HCT116 (cell line): ENCODE measurements around the gene IFITM1. TPM values are rescaled to one million over a fixed set of nuclear protein-coding genes. Genes with fewer than 3 reads are reported as not detected.

Experiments
- ATAC-seq: fragments of 200-7000 bp; cut with Tn5 transposase; 2 replicates; pipeline ENCODE4 v1.9.1; 2020; ENCODE audit warnings: mild to moderate bottlenecking, moderate library complexity
- BruUV-seq: library from RNA; stranded (reverse); fragments of 400-500 nt; replicated peaks from 2 replicates; lab custom pipeline; 2021; lab: Mats Ljungman, UMichigan
- CTCF ChIA-PET: fragments of 300-600 bp; sonication (Branson Sonifier 250); formaldehyde crosslinking; loops from one replicate; lab custom pipeline; 2021; ENCODE audit warnings: antibody characterized with exemption; lab: Charles Lee
- POLR2A ChIA-PET: fragments of 300-600, 350-600 bp; sonication (Branson Sonifier 250); formaldehyde crosslinking; loops from one replicate; lab custom pipeline; 2021; ENCODE audit warnings: antibody characterized with exemption; lab: Charles Lee
- RAD21 ChIA-PET, 2 experiments: fragments of 300-600 bp; sonication (Branson Sonifier 250); formaldehyde crosslinking; loops; one replicate each; lab custom pipeline; 2023; ENCODE audit warnings: low total read pairs in 2 of 2; ENCODE audit not compliant: uncharacterized antibody in 2 of 2, unreplicated experiment in 2 of 2, low non-redundant PET in 1 of 2; lab: Charles Lee
- DNase-seq: peaks from one replicate; pipeline ENCODE4 v3.0.0-alpha.2; 2010; ENCODE audit warnings: low read depth, low spot score
- H2AFZ ChIP-seq: fragments of 200-600 bp; shearing (Covaris generic), sonication (generic); 2 replicates; pipeline ENCODE4 v1.6.1; 2017; ENCODE audit warnings: low read depth, mixed run types, mixed read lengths, antibody characterized with exemption, low read length; ENCODE audit not compliant: poor library complexity, severe bottlenecking
- H3K27ac ChIP-seq: 2 replicates; pipeline ENCODE4 v1.5.1; 2012; ENCODE audit warnings: low read depth, low read length
- H3K27me3 ChIP-seq: fragments of 200-600 bp; sonication (generic); 2 replicates; pipeline ENCODE4 v1.6.1; 2016; ENCODE audit warnings: mixed run types, low read length, mixed read lengths; ENCODE audit not compliant: insufficient read depth
- H3K36me3 ChIP-seq, 2 experiments: fragments of 200-500 bp in 1 of 2; fragments of 200-600 bp in 1 of 2; sonication (Bioruptor generic) in 1 of 2; sonication (generic) in 1 of 2; 2 replicates each; pipeline versions ENCODE4 v1.5.1 to v1.6.1; 2014 to 2016; ENCODE audit warnings: low read length in 2 of 2, inconsistent platforms in 1 of 2, mixed read lengths in 1 of 2, mixed run types in 1 of 2; ENCODE audit not compliant: insufficient read depth in 2 of 2, control insufficient read depth in 1 of 2
- H3K4me1 ChIP-seq, 2 experiments: fragments of 200-600 bp in 1 of 2; sonication (generic) in 1 of 2; 2 replicates each; pipeline versions ENCODE4 v1.5.1 to v1.6.1; 2012 to 2017; ENCODE audit warnings: low read length in 2 of 2, inconsistent platforms in 1 of 2, mild to moderate bottlenecking in 1 of 2, mixed read lengths in 1 of 2, mixed run types in 1 of 2, moderate library complexity in 1 of 2; ENCODE audit not compliant: insufficient read depth in 2 of 2, control insufficient read depth in 1 of 2
- H3K4me2 ChIP-seq: fragments of 200-600 bp; sonication (generic); 2 replicates; pipeline ENCODE4 v1.6.1; 2017; ENCODE audit warnings: mixed run types, low read length, mixed read lengths
- H3K4me3 ChIP-seq, 2 experiments: fragments of 200-600 bp in 1 of 2; sonication (generic) in 1 of 2; replicated peaks in 1 of 2; 2 replicates each; pipeline ENCODE4 v1.5.1; 2011 to 2016; ENCODE audit warnings: low read length in 2 of 2, control low read depth in 1 of 2, low read depth in 1 of 2, mild to moderate bottlenecking in 1 of 2, mixed read lengths in 1 of 2, mixed run types in 1 of 2
- H3K79me2 ChIP-seq: fragments of 200-600 bp; sonication (generic); 2 replicates; pipeline ENCODE4 v1.6.1; 2017; ENCODE audit warnings: mild to moderate bottlenecking, mixed run types, low read length, moderate library complexity, mixed read lengths; ENCODE audit not compliant: insufficient read depth
- H3K9ac ChIP-seq: fragments of 200-600 bp; sonication (generic); 2 replicates; pipeline ENCODE4 v1.6.1; 2016; ENCODE audit warnings: low read length, mixed read lengths
- H3K9me2 ChIP-seq: fragments of 200-600 bp; sonication (generic), shearing (Covaris generic); 2 replicates; pipeline ENCODE4 v1.6.1; 2017; ENCODE audit warnings: mixed run types, mild to moderate bottlenecking, moderate library complexity; ENCODE audit not compliant: insufficient read depth
- H3K9me3 ChIP-seq, 2 experiments: fragments of 200-500 bp in 1 of 2; fragments of 200-600 bp in 1 of 2; sonication (Bioruptor generic) in 1 of 2; sonication (generic) in 1 of 2; 2 replicates each; pipeline ENCODE4 v1.6.1; 2014 to 2017; ENCODE audit warnings: low read length in 2 of 2, mixed read lengths in 2 of 2, inconsistent platforms in 1 of 2, low read depth in 1 of 2, mild to moderate bottlenecking in 1 of 2, mixed run types in 1 of 2, moderate library complexity in 1 of 2; ENCODE audit not compliant: control insufficient read depth in 1 of 2, insufficient read depth in 1 of 2
- H4K20me1 ChIP-seq: fragments of 200-600 bp; sonication (generic), shearing (Covaris generic); 2 replicates; pipeline ENCODE4 v1.6.1; 2017; ENCODE audit warnings: mixed run types, mild to moderate bottlenecking, moderate library complexity; ENCODE audit not compliant: insufficient read depth
- CBX3 ChIP-seq: IDR thresholded peaks from 2 replicates; pipeline ENCODE4 v1.6.1; 2012; ENCODE audit warnings: low read depth
- CEBPB ChIP-seq: IDR thresholded peaks from 2 replicates; pipeline ENCODE4 v1.6.1; 2012; ENCODE audit warnings: low read depth
- CTCF ChIP-seq, 3 experiments: fragments of 200-600 bp in 1 of 3; sonication (generic) in 1 of 3; IDR thresholded peaks in 2 of 3; conservative IDR thresholded peaks in 1 of 3; 2 replicates each; pipeline ENCODE4 v1.5.1; 2012 to 2017; ENCODE audit warnings: low read depth in 2 of 3, low read length in 2 of 3, antibody characterized with exemption in 1 of 3, borderline replicate concordance in 1 of 3, control low read depth in 1 of 3, mild to moderate bottlenecking in 1 of 3, mixed read lengths in 1 of 3, mixed run types in 1 of 3, moderate library complexity in 1 of 3; ENCODE audit not compliant: insufficient read depth in 1 of 3
- EGR1 ChIP-seq: IDR thresholded peaks from 2 replicates; pipeline ENCODE4 v1.6.1; 2012; ENCODE audit warnings: low read depth
- ELF1 ChIP-seq: IDR thresholded peaks from 2 replicates; pipeline ENCODE4 v1.6.1; 2012; ENCODE audit warnings: low read depth, borderline replicate concordance
- EZH2 ChIP-seq: fragments of 200-600 bp; sonication (generic); IDR thresholded peaks from 2 replicates; pipeline ENCODE4 v1.6.1; 2017; ENCODE audit warnings: antibody characterized with exemption, mixed run types
- EZH2phosphoT487 ChIP-seq: fragments of 200-600 bp; IDR thresholded peaks from 2 replicates; pipeline ENCODE4 v1.6.1; 2018; ENCODE audit warnings: antibody characterized with exemption, borderline replicate concordance
- JUND ChIP-seq: IDR thresholded peaks from 2 replicates; pipeline ENCODE4 v1.6.1; 2012
- POLR2A ChIP-seq: IDR thresholded peaks from 2 replicates; pipeline ENCODE4 v1.7.0; 2011; ENCODE audit warnings: borderline replicate concordance; ENCODE audit not compliant: insufficient read depth, insufficient read length; ENCODE audit errors: extremely low read depth
- POLR2AphosphoS5 ChIP-seq: IDR thresholded peaks from 2 replicates; pipeline ENCODE4 v1.6.1; 2011; ENCODE audit warnings: mild to moderate bottlenecking, low read depth, low read length, moderate library complexity
- REST ChIP-seq: IDR thresholded peaks from 2 replicates; pipeline ENCODE4 v1.6.1; 2012; ENCODE audit warnings: low read depth
- SRF ChIP-seq: IDR thresholded peaks from 2 replicates; pipeline ENCODE4 v1.6.1; 2012; ENCODE audit warnings: low read depth
- ZFX ChIP-seq: fragments of 450-650 bp; IDR thresholded peaks from 2 replicates; pipeline ENCODE4 v1.6.1; 2017
- ZNF274 ChIP-seq: fragments of 200-500 bp; sonication (Bioruptor generic); IDR thresholded peaks from 2 replicates; pipeline ENCODE4 v1.6.1; 2014; ENCODE audit warnings: mild to moderate bottlenecking, low read depth, low read length, inconsistent platforms
- intact Hi-C: fragments of 100-400 bp; cut with micrococcal nuclease; formaldehyde crosslinking; loops from 2 replicates; pipeline ENCODE4 v1.10.0; 2022
- total RNA-seq: library from RNA; stranded (reverse); gene quantifications from one replicate; pipeline ENCODE4 v1.2.1, GENCODE V29; 2021; ENCODE audit not compliant: unreplicated experiment

Gene IFITM1
- total RNA-seq, 1 experiment from 2014 or later, result 6.1 TPM

GRCh38 chr11:288478-289397, 25.1 kb upstream of the IFITM1 start, which contains the start of gene PGGHG:
TSS of gene PGGHG (plus strand) at chr11:289126. CDS start at chr11:289817, 691 bp downstream.
- ChIA-PET CTCF (no interaction called here), RAD21 (no interaction called here), POLR2A (no interaction called here)
- peak within 1 kb of the TSS; percentile 90 for H3K4me2 ChIP-seq
- no peak for DNase-seq
- H4K20me1 ChIP-seq, result no peaks in the 10 kb centered on the region
- H3K79me2 ChIP-seq, result peaks cover 7% of the 10 kb centered on the region; the same call in 1 of the 2 replicates
- H3K27ac ChIP-seq, result peak within 1 kb of the TSS; percentile 79; the same call in 1 of the 2 replicates
- peak within 1 kb of the TSS; percentile 76 for H3K9ac ChIP-seq
- peak; percentile 77 for TF ChIP-seq POLR2AphosphoS5
- TF ChIP-seq ELF1, result no peak
- TF ChIP-seq EGR1, result peak; percentile 69
- TF ChIP-seq ZFX, result peak; percentile 33; the same call in 1 of the 2 replicates
- TF ChIP-seq POLR2A, result peak; percentile 30
- no peak for TF ChIP-seq SRF
- H3K4me1 ChIP-seq, result peaks cover 14 to 25% of the 10 kb centered on the region in 2 experiments
- H3K4me3 ChIP-seq, result peak within 1 kb of the TSS; percentile 59 to 72
- no peaks in the 10 kb centered on the region for H3K9me3 ChIP-seq
- H2AFZ ChIP-seq, result no peak within 1 kb of the TSS
- ATAC-seq, result peak; percentile 90
- peaks cover 0 to under 1% of the 10 kb centered on the region in 2 experiments; a peak in 2 of 4 replicates for H3K36me3 ChIP-seq
- no peaks in the 10 kb centered on the region for H3K9me2 ChIP-seq
- no peaks in the 10 kb centered on the region for H3K27me3 ChIP-seq
- no TSS peak for BruUV-seq
- intact Hi-C loops, result loop anchor here (5.0 kb wide), 1 partner anchor 51 kb away; the partner anchor contains the start of genes PSMD13 and SIRT3

GRCh38 chr11:289398-289711, 24.5 kb upstream of the IFITM1 start:
- Histone ChIP-seq H3K79me2 (peaks cover 7% of the 10 kb centered on the region; the same call in 1 of the 2 replicates), H3K27ac (peak overlapping the region; percentile 56; the same call in 1 of the 2 replicates), H3K4me1 (peaks cover 14 to 25% of the 10 kb centered on the region in 2 experiments), H3K9me3 (no peaks in the 10 kb centered on the region), H2AFZ (no peak overlapping the region), H3K27me3 (no peaks in the 10 kb centered on the region), H3K4me2 (peak overlapping the region; percentile 90), H3K4me3 (peak overlapping the region; percentile 59 to 63), H3K36me3 (peaks cover 0 to 5% of the 10 kb centered on the region in 2 experiments; a peak in 3 of 4 replicates), H3K9me2 (no peaks in the 10 kb centered on the region), H3K9ac (peak overlapping the region; percentile 68), H4K20me1 (no peaks in the 10 kb centered on the region)
- POLR2A ChIA-PET, result no interaction called here
- intact Hi-C loops, result loop anchor here (5.0 kb wide), 1 partner anchor 52 kb away; the partner anchor contains the start of genes PSMD13 and SIRT3
- ATAC-seq (peak; percentile 20), DNase-seq (no peak)
- RAD21 ChIA-PET, result no interaction called here
- CTCF ChIA-PET, result no interaction called here
- no TSS peak for BruUV-seq
- no peak for TF ChIP-seq ELF1
- TF ChIP-seq POLR2A, result no peak
- no peak for TF ChIP-seq REST
- no peak for TF ChIP-seq JUND
- TF ChIP-seq EZH2phosphoT487, result no peak
- no peak for TF ChIP-seq CTCF (IDR thresholded peaks at IDR 0.05 in 2 of 3, conservative IDR thresholded peaks at IDR 0.05 in 1 of 3; ENCODE audit: borderline replicate concordance in 1 of 3, insufficient read depth in 1 of 3, low read depth in 2 of 3, low read length in 2 of 3)
- TF ChIP-seq ZNF274, result no peak
- no peak for TF ChIP-seq CBX3
- no peak for TF ChIP-seq EZH2
- no peak for TF ChIP-seq ZFX
- TF ChIP-seq CEBPB, result no peak
